ENCODE data around the gene CATSPERD.

DNA sequence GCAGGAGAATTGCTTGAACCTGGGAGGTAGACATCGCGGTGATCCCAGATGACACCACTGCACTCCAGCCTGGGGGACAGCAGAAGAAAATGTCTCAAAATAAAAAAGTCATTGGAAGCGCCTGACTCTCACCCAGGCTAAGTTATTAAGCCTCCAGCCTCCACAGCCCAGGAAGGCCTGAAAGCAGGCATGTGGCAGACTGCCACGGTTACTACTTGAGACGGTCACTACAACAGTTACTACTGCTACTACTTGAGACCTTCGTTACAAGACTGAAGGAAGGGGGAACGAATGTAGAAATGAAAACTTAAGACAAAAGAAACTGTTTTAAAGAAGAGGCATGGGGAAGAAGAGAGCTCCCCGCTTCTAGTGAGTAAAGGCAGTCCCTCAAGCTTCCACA lies 54.5 kb downstream of the CATSPERD start:
- TF ChIP-seq CTCF (IDR thresholded peaks at IDR 0.05) (no peak), POLR2A (IDR thresholded peaks at IDR 0.05) (no peak)
